Measurements from ENCODE around the gene SRRM5. TPM values are rescaled to one million over a fixed set of nuclear protein-coding genes. Genes with fewer than 3 reads are reported as not detected.

SRRM5 gene
- total RNA-seq, 1 donor from 2014 or later = 0.23 TPM

DNA sequence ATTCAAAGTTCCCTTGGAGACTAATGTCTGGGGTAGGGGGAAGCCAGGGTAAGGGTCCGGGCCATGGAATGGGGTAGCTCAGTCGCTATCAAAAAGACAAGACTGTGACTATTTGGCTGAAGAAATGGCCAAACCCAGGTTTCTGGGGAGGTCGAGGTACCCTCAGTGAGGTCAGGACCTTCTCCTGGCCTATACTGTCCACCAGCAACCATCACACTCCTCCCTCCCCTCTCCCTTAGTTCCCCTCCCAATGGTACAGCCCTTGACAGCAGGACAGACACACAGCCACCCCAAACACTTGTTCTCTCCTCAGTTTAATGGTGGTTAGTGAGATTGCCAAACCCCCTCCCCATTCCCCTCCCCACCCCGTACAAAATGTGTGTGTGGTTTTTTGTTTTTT is 10.2 kb downstream of the SRRM5 start:
- no peak for TF ChIP-seq EZH2 (IDR thresholded peaks at IDR 0.05; ENCODE audit: insufficient read depth, low read length)
- TF ChIP-seq, protein P1, sequence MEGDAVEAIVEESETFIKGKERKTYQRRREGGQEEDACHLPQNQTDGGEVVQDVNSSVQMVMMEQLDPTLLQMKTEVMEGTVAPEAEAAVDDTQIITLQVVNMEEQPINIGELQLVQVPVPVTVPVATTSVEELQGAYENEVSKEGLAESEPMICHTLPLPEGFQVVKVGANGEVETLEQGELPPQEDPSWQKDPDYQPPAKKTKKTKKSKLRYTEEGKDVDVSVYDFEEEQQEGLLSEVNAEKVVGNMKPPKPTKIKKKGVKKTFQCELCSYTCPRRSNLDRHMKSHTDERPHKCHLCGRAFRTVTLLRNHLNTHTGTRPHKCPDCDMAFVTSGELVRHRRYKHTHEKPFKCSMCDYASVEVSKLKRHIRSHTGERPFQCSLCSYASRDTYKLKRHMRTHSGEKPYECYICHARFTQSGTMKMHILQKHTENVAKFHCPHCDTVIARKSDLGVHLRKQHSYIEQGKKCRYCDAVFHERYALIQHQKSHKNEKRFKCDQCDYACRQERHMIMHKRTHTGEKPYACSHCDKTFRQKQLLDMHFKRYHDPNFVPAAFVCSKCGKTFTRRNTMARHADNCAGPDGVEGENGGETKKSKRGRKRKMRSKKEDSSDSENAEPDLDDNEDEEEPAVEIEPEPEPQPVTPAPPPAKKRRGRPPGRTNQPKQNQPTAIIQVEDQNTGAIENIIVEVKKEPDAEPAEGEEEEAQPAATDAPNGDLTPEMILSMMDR (IDR thresholded peaks at IDR 0.05; ENCODE audit: insufficient read depth, low read depth, low read length) = no peak
- H2AFZ ChIP-seq (ENCODE audit: low read depth, low read length) = no peak overlapping the region
- Mint-ChIP-seq H3K4me3 (ENCODE audit: unreplicated experiment) (no peak overlapping the region), H3K4me1 (ENCODE audit: low read depth, unreplicated experiment) (peaks cover 4% of the 10 kb centered on the region), H3K9me3 (ENCODE audit: unreplicated experiment) (no peaks in the 10 kb centered on the region), H3K36me3 (ENCODE audit: low read depth, unreplicated experiment) (peaks cover 1% of the 10 kb centered on the region), H3K27ac (ENCODE audit: unreplicated experiment) (no peak overlapping the region), H3K27me3 (ENCODE audit: low read depth, unreplicated experiment) (no peaks in the 10 kb centered on the region)
- DNase-seq (ENCODE audit: low read depth) (no peak), FAIRE-seq (no peak)
- H3K9me3 ChIP-seq (ENCODE audit: insufficient read depth, low read depth, low read length) = no peaks in the 10 kb centered on the region
- H3K9ac ChIP-seq (ENCODE audit: low read length) = no peak overlapping the region
- no peaks in the 10 kb centered on the region for H3K27me3 ChIP-seq (ENCODE audit: insufficient read depth, low read length)
- no peak overlapping the region for H3K4me3 ChIP-seq (ENCODE audit: insufficient read depth, low read depth, low read length)
- no peaks in the 10 kb centered on the region for H3K36me3 ChIP-seq (ENCODE audit: insufficient read depth, low read length)
- peaks cover 4% of the 10 kb centered on the region for H4K20me1 ChIP-seq (ENCODE audit: insufficient read depth, low read length)
- H3K4me2 ChIP-seq (ENCODE audit: low read length) = no peak overlapping the region
- no peak overlapping the region for H3K27ac ChIP-seq (ENCODE audit: low read depth, low read length)
- peaks cover 27% of the 10 kb centered on the region for H3K79me2 ChIP-seq (ENCODE audit: insufficient read depth, low read length)
- peaks cover 16% of the 10 kb centered on the region for H3K4me1 ChIP-seq (ENCODE audit: insufficient read depth, low read length)

DNA sequence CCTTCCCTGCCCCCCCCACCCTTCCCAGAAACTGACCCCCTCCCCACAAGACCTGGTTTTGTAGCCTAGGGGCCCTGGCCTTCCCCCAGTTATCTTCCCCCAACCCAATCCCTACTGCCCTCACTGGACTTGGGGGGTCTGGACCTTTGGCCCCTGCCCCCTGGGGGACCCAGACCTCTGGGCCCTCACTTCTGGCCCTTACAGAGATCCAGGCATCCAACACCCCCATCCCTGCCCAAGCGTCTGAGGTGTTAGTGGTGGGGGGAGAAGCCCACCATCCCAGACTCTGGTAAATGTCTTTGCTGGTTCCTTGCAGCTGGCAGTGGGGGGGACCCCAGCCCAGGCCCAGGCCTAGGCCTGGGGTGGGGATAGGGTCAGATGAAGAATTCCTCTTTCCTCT is 11.1 kb downstream of the SRRM5 start:
- Histone ChIP-seq H3K4me2 (ENCODE audit: low read length) (no peak overlapping the region), H3K4me1 (ENCODE audit: insufficient read depth, low read length) (peaks cover 16% of the 10 kb centered on the region), H4K20me1 (ENCODE audit: insufficient read depth, low read length) (no peaks in the 10 kb centered on the region), H3K9me3 (ENCODE audit: insufficient read depth, low read depth, low read length) (no peaks in the 10 kb centered on the region), H3K9ac (ENCODE audit: low read length) (no peak overlapping the region), H2AFZ (ENCODE audit: low read depth, low read length) (no peak overlapping the region), H3K36me3 (ENCODE audit: insufficient read depth, low read length) (no peaks in the 10 kb centered on the region), H3K79me2 (ENCODE audit: insufficient read depth, low read length) (peaks cover 20% of the 10 kb centered on the region), H3K27me3 (ENCODE audit: insufficient read depth, low read length) (no peaks in the 10 kb centered on the region), H3K27ac (ENCODE audit: low read depth, low read length) (no peak overlapping the region), H3K4me3 (ENCODE audit: insufficient read depth, low read depth, low read length) (no peak overlapping the region)
- no peak for DNase-seq (ENCODE audit: low read depth)
- Mint-ChIP-seq H3K36me3 (ENCODE audit: low read depth, unreplicated experiment) (peaks cover 1% of the 10 kb centered on the region), H3K9me3 (ENCODE audit: unreplicated experiment) (no peaks in the 10 kb centered on the region), H3K4me3 (ENCODE audit: unreplicated experiment) (no peak overlapping the region), H3K27me3 (ENCODE audit: low read depth, unreplicated experiment) (no peaks in the 10 kb centered on the region), H3K27ac (ENCODE audit: unreplicated experiment) (no peak overlapping the region), H3K4me1 (ENCODE audit: low read depth, unreplicated experiment) (peaks cover 4% of the 10 kb centered on the region)
- TF ChIP-seq EZH2 (IDR thresholded peaks at IDR 0.05; ENCODE audit: insufficient read depth, low read length) = no peak
- TF ChIP-seq, protein P1 (IDR thresholded peaks at IDR 0.05; ENCODE audit: insufficient read depth, low read depth, low read length) = no peak
- FAIRE-seq = no peak

- Histone ChIP-seq H3K4me1 (ENCODE audit: insufficient read depth, low read length) (peaks cover 7% of the 10 kb centered on the region), H3K27me3 (ENCODE audit: insufficient read depth, low read length) (no peaks in the 10 kb centered on the region), H2AFZ (ENCODE audit: low read depth, low read length) (no peak overlapping the region), H3K79me2 (ENCODE audit: insufficient read depth, low read length) (peaks cover 10% of the 10 kb centered on the region), H3K9me3 (ENCODE audit: insufficient read depth, low read depth, low read length) (no peaks in the 10 kb centered on the region), H4K20me1 (ENCODE audit: insufficient read depth, low read length) (no peaks in the 10 kb centered on the region), H3K36me3 (ENCODE audit: insufficient read depth, low read length) (no peaks in the 10 kb centered on the region), H3K27ac (ENCODE audit: low read depth, low read length) (no peak overlapping the region), H3K4me2 (ENCODE audit: low read length) (no peak overlapping the region), H3K4me3 (ENCODE audit: insufficient read depth, low read depth, low read length) (no peak overlapping the region), H3K9ac (ENCODE audit: low read length) (no peak overlapping the region)
- Mint-ChIP-seq H3K36me3 (ENCODE audit: low read depth, unreplicated experiment) (peaks cover 1% of the 10 kb centered on the region), H3K27me3 (ENCODE audit: low read depth, unreplicated experiment) (no peaks in the 10 kb centered on the region), H3K4me1 (ENCODE audit: low read depth, unreplicated experiment) (peaks cover 4% of the 10 kb centered on the region), H3K9me3 (ENCODE audit: unreplicated experiment) (no peaks in the 10 kb centered on the region), H3K4me3 (ENCODE audit: unreplicated experiment) (no peak overlapping the region), H3K27ac (ENCODE audit: unreplicated experiment) (no peak overlapping the region)
- TF ChIP-seq EZH2 (IDR thresholded peaks at IDR 0.05; ENCODE audit: insufficient read depth, low read length) = no peak
- TF ChIP-seq, protein P1 (IDR thresholded peaks at IDR 0.05; ENCODE audit: insufficient read depth, low read depth, low read length) = no peak
- DNase-seq (ENCODE audit: low read depth) (no peak), FAIRE-seq (no peak)
Observed at GRCh38 chr19:43623889-43624670, 12.2 kb downstream of the SRRM5 start.
